Suprapubic skin (tissue), 2 donors: ENCODE results near the gene DAB2IP.

Experiments used
- EP300 ChIP-seq: sonication (generic); formaldehyde crosslinking; IDR thresholded peaks from one replicate; pipeline ENCODE4 v1.6.1; 2017; ENCODE audit warnings: antibody characterized with exemption
- POLR2A ChIP-seq, 2 donors: fragments of 450-650 bp; IDR thresholded peaks; one replicate each; pipeline ENCODE4 v1.6.1; 2017; ENCODE audit warnings: antibody characterized with exemption in 2 of 2, mild to moderate bottlenecking in 2 of 2, moderate library complexity in 2 of 2

GRCh38 chr9:121709798-121710197 is 58.4 kb downstream of the DAB2IP start:
- TF ChIP-seq POLR2A (IDR thresholded peaks at IDR 0.05) (no peak), EP300 (no peak)
